Loucy (cell line): ENCODE results near the gene STRN3.

Experiments used
- EZH2phosphoT487 ChIP-seq: fragments of 200-600 bp; IDR thresholded peaks from 2 replicates; pipeline ENCODE4 v1.6.1; 2018; ENCODE audit warnings: antibody characterized with exemption, mild to moderate bottlenecking, moderate library complexity, borderline replicate concordance
- TF ChIP-seq, protein P1 (sequence below): fragments of 200-600 bp; sonication (generic); conservative IDR thresholded peaks from 2 replicates; pipeline ENCODE4 v1.5.1; 2014; ENCODE audit warnings: mild to moderate bottlenecking, antibody characterized with exemption, low read length

DNA sequence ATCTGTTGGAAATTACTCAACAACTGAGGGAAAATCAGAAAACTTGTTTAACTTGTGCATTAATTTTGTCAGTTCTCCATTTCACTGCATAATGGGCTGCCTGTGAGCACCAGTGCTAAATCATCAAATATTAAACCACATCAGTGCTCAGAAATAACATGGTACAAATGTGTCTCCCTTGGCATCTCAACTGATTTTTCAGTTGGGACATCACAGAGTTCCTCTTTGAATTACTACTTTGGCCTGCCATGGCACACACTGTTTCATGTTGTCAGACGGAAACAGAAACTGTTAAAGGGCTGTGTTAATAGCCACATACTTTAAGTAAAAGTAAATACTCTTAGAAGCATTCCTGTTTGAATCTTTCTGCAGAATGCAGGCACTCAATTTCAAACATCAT, 42.1 kb upstream of the STRN3 start:
- TF ChIP-seq, protein P1, sequence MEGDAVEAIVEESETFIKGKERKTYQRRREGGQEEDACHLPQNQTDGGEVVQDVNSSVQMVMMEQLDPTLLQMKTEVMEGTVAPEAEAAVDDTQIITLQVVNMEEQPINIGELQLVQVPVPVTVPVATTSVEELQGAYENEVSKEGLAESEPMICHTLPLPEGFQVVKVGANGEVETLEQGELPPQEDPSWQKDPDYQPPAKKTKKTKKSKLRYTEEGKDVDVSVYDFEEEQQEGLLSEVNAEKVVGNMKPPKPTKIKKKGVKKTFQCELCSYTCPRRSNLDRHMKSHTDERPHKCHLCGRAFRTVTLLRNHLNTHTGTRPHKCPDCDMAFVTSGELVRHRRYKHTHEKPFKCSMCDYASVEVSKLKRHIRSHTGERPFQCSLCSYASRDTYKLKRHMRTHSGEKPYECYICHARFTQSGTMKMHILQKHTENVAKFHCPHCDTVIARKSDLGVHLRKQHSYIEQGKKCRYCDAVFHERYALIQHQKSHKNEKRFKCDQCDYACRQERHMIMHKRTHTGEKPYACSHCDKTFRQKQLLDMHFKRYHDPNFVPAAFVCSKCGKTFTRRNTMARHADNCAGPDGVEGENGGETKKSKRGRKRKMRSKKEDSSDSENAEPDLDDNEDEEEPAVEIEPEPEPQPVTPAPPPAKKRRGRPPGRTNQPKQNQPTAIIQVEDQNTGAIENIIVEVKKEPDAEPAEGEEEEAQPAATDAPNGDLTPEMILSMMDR = no peak
- TF ChIP-seq EZH2phosphoT487 = no peak
